H1 (cell line): Measurements from ENCODE around the gene SLC9A3. TPM values are rescaled to one million over a fixed set of nuclear protein-coding genes. Genes with fewer than 3 reads are reported as not detected.

Experiments used
- CTCF ChIA-PET: fragments of 300-600 bp; sonication (Branson Sonifier 250); formaldehyde crosslinking; loops from one replicate; lab custom pipeline; 2021; ENCODE audit not compliant: partially characterized antibody; lab: Charles Lee
- POLR2A ChIA-PET: fragments of 300-600 bp; sonication (Branson Sonifier 250); formaldehyde crosslinking; loops from one replicate; lab custom pipeline; 2021; ENCODE audit warnings: inconsistent platforms; ENCODE audit not compliant: partially characterized antibody; lab: Charles Lee
- DNase-seq, 2 experiments: peaks; one replicate each; pipeline versions ENCODE4 v3.0.0 to v3.0.0-alpha.2; 2010 to 2022; ENCODE audit warnings: low spot score in 2 of 2, low read depth in 1 of 2, mixed read lengths in 1 of 2
- FAIRE-seq: peaks from 2 replicates; lab custom pipeline; 2011; peaks lifted over from hg19 to GRCh38; lab: Jason Lieb, UNC
- H2AFZ ChIP-seq: 2 replicates; pipeline ENCODE4 v1.8.1; 2012; ENCODE audit warnings: low read length, inconsistent platforms
- H2AK5ac ChIP-seq: 2 replicates; pipeline ENCODE4 v1.6.1; 2013; ENCODE audit warnings: low read depth, low read length
- H2BK120ac ChIP-seq: replicated peaks from 2 replicates; pipeline ENCODE3; 2013; ENCODE audit warnings: low read depth, low read length, inconsistent platforms
- H2BK12ac ChIP-seq: 2 replicates; pipeline ENCODE4 v1.6.1; 2013; ENCODE audit warnings: low read depth, low read length
- H2BK15ac ChIP-seq: 2 replicates; pipeline ENCODE4 v1.6.1; 2013; ENCODE audit warnings: low read length
- H2BK20ac ChIP-seq: 2 replicates; pipeline ENCODE4 v1.6.1; 2013; ENCODE audit warnings: low read length
- H2BK5ac ChIP-seq: 2 replicates; pipeline ENCODE4 v1.6.1; 2013; ENCODE audit warnings: low read depth, low read length
- H3K14ac ChIP-seq: 2 replicates; pipeline ENCODE4 v1.6.1; 2013; ENCODE audit warnings: inconsistent platforms; ENCODE audit not compliant: insufficient read length
- H3K18ac ChIP-seq: 2 replicates; pipeline ENCODE4 v1.6.1; 2013; ENCODE audit warnings: low read length; ENCODE audit errors: extremely low read depth
- H3K23ac ChIP-seq: 2 replicates; pipeline ENCODE4 v1.6.1; 2013; ENCODE audit warnings: inconsistent platforms; ENCODE audit not compliant: insufficient read length
- H3K23me2 ChIP-seq: 2 replicates; pipeline ENCODE4 v1.6.1; 2013; ENCODE audit warnings: low read depth, low read length
- H3K27ac ChIP-seq: 2 replicates; pipeline ENCODE4 v1.6.1; 2011; ENCODE audit warnings: low read depth, low read length, inconsistent platforms
- H3K27me3 ChIP-seq, 4 experiments: replicated peaks in 1 of 4; 1 replicate in 1 of 4; 2 replicates in 3 of 4; pipeline versions ENCODE4 v1.6.1 to v1.8.1; 2011 to 2013; ENCODE audit warnings: low read length in 3 of 4, mild to moderate bottlenecking in 3 of 4, inconsistent platforms in 2 of 4, mixed read lengths in 2 of 4, moderate library complexity in 1 of 4; ENCODE audit not compliant: control insufficient read depth in 3 of 4, insufficient read depth in 3 of 4; ENCODE audit errors: extremely low read depth in 1 of 4
- H3K36me3 ChIP-seq, 4 experiments: 2 replicates each; pipeline versions ENCODE4 v1.6.1 to v1.8.1; 2011 to 2013; ENCODE audit warnings: mild to moderate bottlenecking in 4 of 4, low read length in 3 of 4, moderate library complexity in 2 of 4, control low read depth in 1 of 4, inconsistent platforms in 1 of 4; ENCODE audit not compliant: insufficient read depth in 4 of 4, control insufficient read depth in 2 of 4
- H3K4ac ChIP-seq: replicated peaks from 2 replicates; pipeline ENCODE3; 2013; ENCODE audit warnings: low read length, low read depth, mixed read lengths, inconsistent platforms; ENCODE audit not compliant: insufficient read length
- H3K4me1 ChIP-seq, 4 experiments: replicated peaks in 1 of 4; 1 replicate in 1 of 4; 2 replicates in 3 of 4; pipeline versions ENCODE4 v1.6.1 to v1.8.1; 2011 to 2013; ENCODE audit warnings: low read length in 3 of 4, inconsistent platforms in 2 of 4, mixed read lengths in 1 of 4; ENCODE audit not compliant: insufficient read depth in 4 of 4, control insufficient read depth in 3 of 4
- H3K4me2 ChIP-seq, 2 experiments: 2 replicates each; pipeline versions ENCODE4 v1.6.1 to v1.8.1; 2011 to 2013; ENCODE audit warnings: low read depth in 2 of 2, low read length in 2 of 2, control low read depth in 1 of 2, inconsistent platforms in 1 of 2, mild to moderate bottlenecking in 1 of 2; ENCODE audit not compliant: insufficient read depth in 1 of 2
- H3K4me3 ChIP-seq, 4 experiments: fragments of 200-600, 300-600 bp in 1 of 4; sonication (generic), shearing (Covaris generic), sonication (Bioruptor Twin) in 1 of 4; 2 replicates each; pipeline versions ENCODE4 v1.5.1 to v1.8.1; 2011 to 2016; ENCODE audit warnings: low read length in 4 of 4, low read depth in 3 of 4, control low read depth in 2 of 4, inconsistent platforms in 2 of 4, mild to moderate bottlenecking in 2 of 4, mixed read lengths in 1 of 4, moderate library complexity in 1 of 4; ENCODE audit not compliant: insufficient read depth in 2 of 4; ENCODE audit errors: extremely low read depth in 1 of 4
- H3K56ac ChIP-seq: replicated peaks from 2 replicates; pipeline ENCODE3; 2013; ENCODE audit warnings: low read depth, mild to moderate bottlenecking, mixed read lengths, low read length, inconsistent platforms; ENCODE audit not compliant: insufficient read length
- H3K79me1 ChIP-seq: 2 replicates; pipeline ENCODE4 v1.6.1; 2013; ENCODE audit warnings: low read depth, low read length, control low read depth
- H3K79me2 ChIP-seq, 2 experiments: 2 replicates each; pipeline versions ENCODE4 v1.6.1 to v1.8.1; 2012 to 2013; ENCODE audit warnings: low read length in 2 of 2, mild to moderate bottlenecking in 2 of 2, inconsistent platforms in 1 of 2; ENCODE audit not compliant: insufficient read depth in 2 of 2, control insufficient read depth in 1 of 2
- H3K9ac ChIP-seq, 4 experiments: replicated peaks in 1 of 4; 1 replicate in 1 of 4; 2 replicates in 3 of 4; pipeline versions ENCODE4 v1.6.1 to v1.8.1; 2011 to 2013; ENCODE audit warnings: low read depth in 3 of 4, low read length in 3 of 4, control low read depth in 2 of 4, mild to moderate bottlenecking in 2 of 4, moderate library complexity in 2 of 4, inconsistent platforms in 1 of 4; ENCODE audit errors: extremely low read depth in 1 of 4
- H3K9me3 ChIP-seq, 2 experiments: 2 replicates each; pipeline versions ENCODE4 v1.6.1 to v1.8.1; 2012 to 2013; ENCODE audit warnings: mild to moderate bottlenecking in 2 of 2, moderate library complexity in 2 of 2, control low read depth in 1 of 2, inconsistent platforms in 1 of 2, low read depth in 1 of 2, low read length in 1 of 2, mixed read lengths in 1 of 2; ENCODE audit not compliant: insufficient read depth in 2 of 2
- H4K20me1 ChIP-seq, 2 experiments: replicated peaks in 1 of 2; 2 replicates each; pipeline versions ENCODE3 to v1.8.1; 2011 to 2013; ENCODE audit warnings: inconsistent platforms in 2 of 2, low read length in 2 of 2, mild to moderate bottlenecking in 1 of 2; ENCODE audit not compliant: insufficient read depth in 2 of 2, control insufficient read depth in 1 of 2
- H4K5ac ChIP-seq: 2 replicates; pipeline ENCODE4 v1.6.1; 2013; ENCODE audit warnings: low read length, low read depth, mixed read lengths, inconsistent platforms; ENCODE audit not compliant: insufficient read length
- H4K8ac ChIP-seq: 2 replicates; pipeline ENCODE4 v1.8.0; 2013; ENCODE audit warnings: mild to moderate bottlenecking, moderate library complexity, low read length, inconsistent platforms; ENCODE audit not compliant: insufficient read depth; ENCODE audit errors: extremely low read depth
- H4K91ac ChIP-seq: replicated peaks from 2 replicates; pipeline ENCODE3; 2013; ENCODE audit warnings: low read length, mixed read lengths, inconsistent platforms; ENCODE audit not compliant: insufficient read length
- NRF1 ChIP-seq: IDR thresholded peaks from 2 replicates; pipeline ENCODE4 v1.6.1; 2011; ENCODE audit warnings: mild to moderate bottlenecking, low read depth, low read length, improper control_type of control experiment
- WGBS, 2 experiments: shearing (Covaris generic) in 1 of 2; methylation state at CpG; one replicate each; pipeline versions ENCODE4 v1.1.6 to v1.1.7; 2013 to 2015; ENCODE audit warnings: low lambda C conversion rate in 2 of 2, mixed read lengths in 2 of 2, inconsistent platforms in 1 of 2, low coverage in 1 of 2, missing lambda C conversion rate in 1 of 2; ENCODE audit not compliant: insufficient replicate concordance in 2 of 2, insufficient coverage in 1 of 2, insufficient read length in 1 of 2; ENCODE audit errors: extremely low coverage in 1 of 2, missing lambda C conversion rate in 1 of 2; 5-methylcytosine and 5-hydroxymethylcytosine counted together
- polyA plus RNA-seq, 7 experiments: library from polyadenylated mRNA; depleted of rRNA in 3 of 7; stranded (reverse) in 5 of 7; unstranded in 2 of 7; fragments of >200 nt in 5 of 7; fragments of 200-250 nt in 2 of 7; gene quantifications; 1 replicate in 5 of 7; 2 replicates in 1 of 7; 4 replicates in 1 of 7; pipeline versions ENCODE4 v1.2.1 to v1.2.3, GENCODE V29; 2011 to 2013; ENCODE audit warnings: missing spikeins in 2 of 7, mixed read lengths in 2 of 7
- total RNA-seq: library from RNA; stranded (reverse); fragmentation: NEBNext Ultra II Directional; extraction: Animal tissue kit (Norgen Biotek cat#: 25700); gene quantifications from 2 replicates; pipeline ENCODE4 v1.2.1, GENCODE V29; 2021

The SLC9A3 gene
- total and polyA plus RNA-seq, 2 of the 8 experiments (the other 6 are each of a cell fraction or from before 2014, with no cell fraction given) = 0.95 to 1.0 TPM

GRCh38 chr5:522899-523440, 1.3 kb downstream of the SLC9A3 start:
- Histone ChIP-seq H3K27ac (no peak overlapping the region), H4K91ac (no peak overlapping the region), H4K8ac (no peak overlapping the region; the same call in 1 of the 2 replicates), H2BK15ac (no peak overlapping the region), H3K9me3 (no peaks in the 10 kb centered on the region), H4K5ac (no peak overlapping the region), H3K14ac (no peak overlapping the region), H2BK120ac (no peak overlapping the region), H3K23ac (no peak overlapping the region), H2AFZ (no peak overlapping the region), H3K4me2 (peak overlapping the region; percentile 82 to 83), H3K4ac (no peak overlapping the region), H4K20me1 (peaks cover 0 to 7% of the 10 kb centered on the region in 2 experiments), H3K56ac (no peak overlapping the region), H2BK20ac (no peak overlapping the region), H3K36me3 (peaks cover 0 to 3% (median 0%) of the 10 kb centered on the region in 4 experiments; a peak in 1 of 8 replicates), H3K27me3 (peaks cover 45 to 68% (median 64%) of the 10 kb centered on the region in 4 experiments), H3K4me3 (peak overlapping the region; percentile 14 to 60 (median 38); a peak in 5 of 8 replicates), H3K18ac (no peak overlapping the region; the same call in 1 of the 2 replicates), H3K23me2 (peaks cover 2% of the 10 kb centered on the region; the same call in 1 of the 2 replicates), H3K4me1 (peaks cover 0 to 23% (median 10%) of the 10 kb centered on the region in 4 experiments; a peak in 6 of 7 replicates), H3K79me2 (no peaks in the 10 kb centered on the region), H2BK5ac (no peak overlapping the region), H3K9ac (no peak overlapping the region), H3K79me1 (no peaks in the 10 kb centered on the region), H2AK5ac (no peak overlapping the region), H2BK12ac (no peak overlapping the region)
- DNase-seq = no peak
- CTCF ChIA-PET = interaction anchor here (0.6 to 2.9 kb wide), 4 partner anchors 10 to 78 kb away, joined by 3 to 11 read pairs (median 3); no protein-coding TSS in a partner anchor
- 49% methylated on average over 21 of the region's 21 CpGs; no CpG with 5 or more reads in 1 of the 2 experiments for WGBS, 2 experiments
- no peak for TF ChIP-seq NRF1
- POLR2A ChIA-PET = interaction anchor here (1.1 kb wide), 1 partner anchor 25 kb away, joined by 3 read pairs; no protein-coding TSS in a partner anchor
- no peak for FAIRE-seq
